NCI-H187 treated with DMSO at 0.1 percent for 48 hours (cell line): ENCODE measurements around the gene EGLN1.

Source experiments
- DNase-seq: peaks from one replicate; lab custom pipeline; 2025; lab: John Stamatoyannopoulos, UW

The EGLN1 gene

GRCh38 chr1:231421546-231421970 is 529 bp downstream of the EGLN1 start:
- no peak for DNase-seq

GRCh38 chr1:231420959-231421545 is 1.0 kb downstream of the EGLN1 start:
- no peak for DNase-seq

DNA sequence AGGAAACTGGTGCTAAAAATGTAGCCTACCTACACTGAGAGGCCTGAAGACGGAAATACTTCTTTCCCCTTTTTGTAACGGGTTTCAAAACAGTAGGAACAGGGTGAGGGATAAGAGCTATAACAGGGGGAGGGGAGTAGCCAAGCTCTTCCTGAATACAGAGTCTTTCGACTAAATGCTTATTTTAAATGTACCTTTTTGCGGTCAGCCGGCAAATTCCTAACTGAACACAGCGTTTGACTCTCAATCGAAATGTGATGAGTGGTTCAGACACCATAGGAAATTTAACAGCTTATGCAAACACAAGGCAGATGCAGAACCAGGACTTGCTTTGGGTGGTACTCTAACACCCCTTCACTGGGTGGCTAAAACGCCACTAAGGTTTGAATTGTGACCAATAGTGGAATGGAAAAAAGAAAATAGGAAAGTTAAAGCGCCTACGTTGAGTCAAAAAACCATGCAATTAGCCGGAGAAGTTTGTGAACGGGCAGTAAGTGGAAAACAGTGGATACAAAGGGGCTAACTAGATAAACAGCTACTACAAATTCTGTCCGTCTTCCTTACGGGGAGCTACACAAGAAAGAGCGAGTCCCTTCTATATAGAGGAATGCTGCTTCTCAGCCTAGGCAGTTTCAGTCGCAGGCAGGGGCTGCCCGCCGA is 1.7 kb downstream of the EGLN1 start:
- DNase-seq: no peak

GRCh38 chr1:231419738-231420298 is 2.3 kb downstream of the EGLN1 start:
- no peak for DNase-seq

GRCh38 chr1:231419147-231419546 is 2.9 kb downstream of the EGLN1 start:
- no peak for DNase-seq

GRCh38 chr1:231418741-231419107 is 3.4 kb downstream of the EGLN1 start:
- DNase-seq: no peak

DNA sequence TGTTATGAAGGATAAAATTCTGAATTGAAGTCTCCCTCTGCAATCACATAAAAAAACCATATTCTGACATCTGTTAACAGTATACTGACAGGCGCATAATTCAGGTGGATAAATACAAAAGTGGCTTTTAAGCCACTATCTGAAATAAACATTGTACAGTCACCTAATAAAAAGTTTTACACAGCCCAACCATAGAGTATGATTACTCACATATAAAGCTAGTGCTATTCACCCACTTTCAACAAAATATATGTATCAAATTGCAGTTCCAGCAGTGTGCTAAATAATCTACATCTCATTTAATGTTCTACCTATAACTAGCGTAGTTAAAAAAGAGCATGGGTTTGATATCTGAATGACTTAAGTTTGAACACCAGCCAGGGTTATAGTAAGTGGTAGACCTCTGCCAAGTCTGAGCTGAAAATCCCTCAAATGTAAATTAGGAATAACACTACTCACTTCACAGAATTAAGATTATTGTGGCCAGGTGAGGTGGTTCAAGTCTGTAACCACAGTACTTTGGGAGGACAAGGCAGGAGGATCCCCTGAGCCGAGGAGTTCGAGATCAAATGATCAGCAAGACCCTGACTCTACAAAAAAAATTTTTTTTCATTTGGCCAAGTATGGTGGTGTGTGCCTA is 3.9 kb downstream of the EGLN1 start:
- no peak for DNase-seq

DNA sequence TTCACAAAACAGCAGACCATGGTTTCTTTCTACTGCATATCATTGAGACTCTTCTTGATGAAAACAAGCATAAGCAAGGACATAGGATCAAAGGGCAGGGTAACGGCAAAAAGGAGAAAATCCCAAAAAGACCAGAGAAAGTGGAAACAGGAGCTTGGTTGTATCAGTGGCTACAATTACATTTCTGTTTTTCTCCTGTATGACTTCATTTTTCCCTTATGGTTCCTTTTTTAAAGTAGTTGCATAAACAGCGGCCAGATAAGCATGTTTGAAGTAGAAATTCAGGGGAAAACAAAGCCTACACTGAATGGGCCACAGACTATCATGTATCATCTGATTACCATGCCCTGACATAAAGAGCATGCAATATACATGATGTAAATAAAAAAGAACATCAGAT is 4.6 kb downstream of the EGLN1 start:
- no peak for DNase-seq

- no peak for DNase-seq
Measured at GRCh38 chr1:231416901-231417300, 5.2 kb downstream of the EGLN1 start.

DNA sequence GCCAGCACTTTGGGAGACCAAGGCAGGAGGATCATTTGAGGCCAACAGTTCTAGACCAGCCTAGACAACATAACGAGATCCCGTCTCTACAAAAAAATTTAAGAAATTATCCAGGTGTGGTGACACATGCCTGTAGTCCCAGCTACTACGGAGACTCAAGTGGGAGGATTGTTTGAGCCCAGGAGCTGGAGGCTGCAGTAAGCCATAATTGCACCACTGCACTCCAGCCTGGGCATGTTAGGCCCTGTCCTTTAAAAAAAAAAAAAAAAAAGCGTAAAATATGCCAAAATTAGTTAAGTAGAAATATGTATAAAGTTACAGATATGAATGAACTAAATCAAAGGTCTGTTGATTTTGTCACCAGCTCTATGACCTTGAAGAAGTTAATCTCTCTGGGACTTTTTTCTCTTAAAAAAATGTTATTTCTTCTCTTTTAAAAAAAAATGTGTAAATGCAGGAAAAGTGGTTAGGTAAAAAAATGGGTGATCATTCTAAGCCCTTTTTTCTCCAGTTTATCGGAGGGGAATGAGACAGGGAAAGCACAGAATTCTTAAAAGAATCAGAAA is 7.0 kb downstream of the EGLN1 start:
- DNase-seq: no peak

GRCh38 chr1:231414260-231415016 is 7.6 kb downstream of the EGLN1 start:
- no peak for DNase-seq

- no peak for DNase-seq
Measured at GRCh38 chr1:231413749-231414082, 8.4 kb downstream of the EGLN1 start.

GRCh38 chr1:231411036-231411531 is 11.0 kb downstream of the EGLN1 start:
- no peak for DNase-seq

GRCh38 chr1:231410036-231410612 is 12.0 kb downstream of the EGLN1 start:
- no peak for DNase-seq

GRCh38 chr1:231408528-231409094 is 13.5 kb downstream of the EGLN1 start:
- DNase-seq: no peak

DNA sequence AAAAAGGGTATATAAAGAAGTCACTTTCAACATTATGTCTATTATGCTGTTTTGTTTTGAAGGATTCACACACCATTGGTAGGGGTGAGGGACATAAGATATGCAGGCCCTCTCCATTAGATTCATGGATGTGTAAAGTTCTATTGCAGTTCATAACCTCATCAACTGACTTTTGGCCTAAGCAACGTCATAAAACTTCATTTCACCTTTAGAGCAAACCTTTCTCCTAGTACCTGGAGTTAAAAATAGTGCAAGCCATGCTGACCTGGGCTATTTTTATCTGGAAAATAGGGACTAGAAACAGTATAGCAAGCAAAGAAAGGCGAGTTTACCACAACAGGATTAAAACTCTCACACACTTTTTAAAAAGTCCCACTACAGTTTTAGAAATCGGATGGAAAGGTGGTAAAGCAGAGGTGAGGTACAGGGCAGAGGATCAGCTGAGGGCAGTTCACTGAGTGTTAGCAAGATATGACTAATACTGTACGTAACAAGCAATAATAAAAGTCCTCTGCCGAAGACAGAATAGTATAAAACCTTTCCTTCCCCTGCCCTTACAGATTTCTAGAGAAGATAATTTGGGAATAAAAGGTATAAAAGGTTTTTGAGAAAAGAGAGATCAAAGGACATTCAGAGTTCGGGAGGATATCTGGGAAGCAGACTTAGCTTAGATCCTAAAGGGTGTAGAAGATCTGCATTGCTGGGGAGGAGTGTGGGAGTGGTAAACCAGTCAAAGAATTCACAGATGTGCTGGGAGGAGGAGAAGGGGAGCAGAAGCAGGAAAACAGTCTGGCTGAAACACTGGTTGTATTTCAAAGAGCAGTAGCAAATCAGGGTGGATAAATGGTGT is 14.3 kb downstream of the EGLN1 start:
- no peak for DNase-seq

DNA sequence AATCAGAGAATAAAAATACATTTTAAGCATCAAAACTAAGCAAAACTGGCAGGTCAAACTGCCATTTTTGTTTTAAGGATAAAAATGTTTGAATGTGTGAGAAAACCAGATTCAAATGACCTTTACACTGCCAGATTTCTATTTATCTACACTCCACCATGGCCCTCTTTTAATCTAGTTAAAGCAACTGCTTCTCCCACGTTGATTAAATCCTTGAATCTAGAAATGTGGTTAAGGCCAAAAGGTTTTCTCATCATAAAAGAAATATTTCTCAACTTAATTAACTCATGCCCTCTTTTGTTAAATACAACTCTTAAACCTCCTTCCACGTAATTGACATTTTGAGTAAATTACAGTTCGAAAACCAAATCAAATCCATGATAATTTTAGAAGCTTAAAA is 15.0 kb downstream of the EGLN1 start:
- no peak for DNase-seq

GRCh38 chr1:231404318-231404717 is 17.8 kb downstream of the EGLN1 start:
- no peak for DNase-seq

GRCh38 chr1:231401478-231401877 is 20.6 kb downstream of the EGLN1 start:
- DNase-seq: no peak

- no peak for DNase-seq
Measured at GRCh38 chr1:231397886-231398671, 24.0 kb downstream of the EGLN1 start.
